Activated CD8-positive, alpha-beta T cell treated with anti-CD3 and anti-CD28 coated beads, Interleukin-2, amount 10 ng/mL, durations not matched to agents 7 days and 5 days (primary cell): ENCODE results near the gene UPK3B. TPM values are rescaled to one million over a fixed set of nuclear protein-coding genes. Genes with fewer than 3 reads are reported as not detected.
A peak's percentile ranks its signal among the peaks of the same experiment; 100 is the strongest.
"Not testable (repeated sequence)": the region's sequence is repeated elsewhere in the genome, so short reads cannot be mapped to it uniquely, and the experiment has no call there.

ENCODE experiments used
- ATAC-seq: fragments of 150-1000 bp; cut with Tn5 transposase; one replicate; pipeline ENCODE4 v1.10.0; 2021; ENCODE audit warnings: moderate library complexity
- CTCF ChIA-PET: fragments of 350-600 bp; sonication (Branson Sonifier 250); formaldehyde crosslinking; loops from one replicate; lab custom pipeline; 2021; ENCODE audit warnings: antibody characterized with exemption; lab: Charles Lee
- POLR2A ChIA-PET: fragments of 350-600 bp; sonication (Branson Sonifier 250); formaldehyde crosslinking; loops from one replicate; lab custom pipeline; 2021; ENCODE audit warnings: antibody characterized with exemption; lab: Charles Lee
- DNase-seq: peaks from one replicate; pipeline ENCODE4 v3.0.0-alpha.2; 2020
- H3K27ac Mint-ChIP-seq: one replicate; pipeline ENCODE4 v1.8.0; 2021; ENCODE audit warnings: mild to moderate bottlenecking, mixed read lengths
- H3K27me3 Mint-ChIP-seq: one replicate; pipeline ENCODE4 v1.8.0; 2021; ENCODE audit warnings: low read depth, mixed read lengths
- H3K36me3 Mint-ChIP-seq: one replicate; pipeline ENCODE4 v1.8.0; 2021; ENCODE audit warnings: low read depth, mixed read lengths
- H3K4me1 Mint-ChIP-seq: one replicate; pipeline ENCODE4 v1.8.0; 2021; ENCODE audit warnings: low read depth, mixed read lengths
- H3K4me3 Mint-ChIP-seq: one replicate; pipeline ENCODE4 v1.8.0; 2021; ENCODE audit warnings: mild to moderate bottlenecking, mixed read lengths
- H3K9me3 Mint-ChIP-seq: one replicate; pipeline ENCODE4 v1.8.0; 2022; ENCODE audit warnings: mixed read lengths; ENCODE audit not compliant: insufficient read depth
- total RNA-seq, 2 experiments: library from RNA; stranded (reverse); gene quantifications; one replicate each; pipeline ENCODE4 v1.2.3, GENCODE V29; 2021

Gene UPK3B
- total RNA-seq, 2 experiments from 2014 or later, result 0.68 to 0.92 TPM

GRCh38 chr7:76479628-76480027, 30.7 kb upstream of the UPK3B start:
- H3K27ac Mint-ChIP-seq, H3K4me3 Mint-ChIP-seq, ATAC-seq, POLR2A ChIA-PET, DNase-seq, H3K9me3 Mint-ChIP-seq, H3K4me1 Mint-ChIP-seq, CTCF ChIA-PET, H3K27me3 Mint-ChIP-seq: not testable (repeated sequence)
- peaks cover 14% of the 10 kb centered on the region for H3K36me3 Mint-ChIP-seq

GRCh38 chr7:76480403-76481253, 29.7 kb upstream of the UPK3B start:
- H3K9me3 Mint-ChIP-seq, H3K27me3 Mint-ChIP-seq, CTCF ChIA-PET, H3K4me3 Mint-ChIP-seq, POLR2A ChIA-PET, DNase-seq, ATAC-seq, H3K4me1 Mint-ChIP-seq, H3K27ac Mint-ChIP-seq: not testable (repeated sequence)
- peaks cover 14% of the 10 kb centered on the region for H3K36me3 Mint-ChIP-seq

GRCh38 chr7:76482660-76483059, 27.7 kb upstream of the UPK3B start:
- ATAC-seq, POLR2A ChIA-PET, DNase-seq, H3K27me3 Mint-ChIP-seq, H3K27ac Mint-ChIP-seq, H3K4me1 Mint-ChIP-seq, H3K9me3 Mint-ChIP-seq, H3K4me3 Mint-ChIP-seq, CTCF ChIA-PET: not testable (repeated sequence)
- H3K36me3 Mint-ChIP-seq, result peaks cover 14% of the 10 kb centered on the region

- POLR2A ChIA-PET, H3K4me3 Mint-ChIP-seq, H3K9me3 Mint-ChIP-seq, ATAC-seq, H3K27me3 Mint-ChIP-seq, H3K4me1 Mint-ChIP-seq, H3K27ac Mint-ChIP-seq, DNase-seq, CTCF ChIA-PET: not testable (repeated sequence)
- H3K36me3 Mint-ChIP-seq, result peaks cover 14% of the 10 kb centered on the region
Measured at GRCh38 chr7:76483081-76483480, 27.3 kb upstream of the UPK3B start.

GRCh38 chr7:76484456-76484855, 25.9 kb upstream of the UPK3B start:
- not testable (repeated sequence) for DNase-seq, H3K27ac Mint-ChIP-seq

GRCh38 chr7:76485822-76486610, 24.3 kb upstream of the UPK3B start:
- H3K4me3 Mint-ChIP-seq, H3K9me3 Mint-ChIP-seq, DNase-seq, H3K4me1 Mint-ChIP-seq, POLR2A ChIA-PET, H3K27me3 Mint-ChIP-seq, CTCF ChIA-PET, H3K27ac Mint-ChIP-seq: not testable (repeated sequence)
- ATAC-seq, result peak; percentile 41
- peaks cover 14% of the 10 kb centered on the region for H3K36me3 Mint-ChIP-seq

More at GRCh38 chr7:76484456-76484855, 25.9 kb upstream of the UPK3B start:
- H3K9me3 Mint-ChIP-seq, H3K4me3 Mint-ChIP-seq, POLR2A ChIA-PET, ATAC-seq, H3K27me3 Mint-ChIP-seq, H3K4me1 Mint-ChIP-seq, CTCF ChIA-PET: not testable (repeated sequence)
- peaks cover 14% of the 10 kb centered on the region for H3K36me3 Mint-ChIP-seq

GRCh38 chr7:76486618-76487017, 23.7 kb upstream of the UPK3B start:
- H3K4me3 Mint-ChIP-seq, result peak overlapping the region; percentile 28
- peak; percentile 73 for DNase-seq

GRCh38 chr7:76487969-76488368, 22.4 kb upstream of the UPK3B start:
- H3K27ac Mint-ChIP-seq, ATAC-seq, POLR2A ChIA-PET, H3K4me1 Mint-ChIP-seq, CTCF ChIA-PET, DNase-seq, H3K27me3 Mint-ChIP-seq, H3K36me3 Mint-ChIP-seq, H3K9me3 Mint-ChIP-seq, H3K4me3 Mint-ChIP-seq: not testable (repeated sequence)

More at GRCh38 chr7:76486618-76487017, 23.7 kb upstream of the UPK3B start:
- CTCF ChIA-PET, H3K27me3 Mint-ChIP-seq, POLR2A ChIA-PET, H3K9me3 Mint-ChIP-seq, H3K4me1 Mint-ChIP-seq: not testable (repeated sequence)
- peak overlapping the region; percentile 90 for H3K27ac Mint-ChIP-seq
- peaks cover 14% of the 10 kb centered on the region for H3K36me3 Mint-ChIP-seq
- ATAC-seq, result peak; percentile 98

- H3K36me3 Mint-ChIP-seq, H3K4me3 Mint-ChIP-seq, H3K4me1 Mint-ChIP-seq, CTCF ChIA-PET, ATAC-seq, POLR2A ChIA-PET, H3K27me3 Mint-ChIP-seq, DNase-seq, H3K27ac Mint-ChIP-seq, H3K9me3 Mint-ChIP-seq: not testable (repeated sequence)
Measured at GRCh38 chr7:76492139-76492538, 18.2 kb upstream of the UPK3B start.

- H3K4me1 Mint-ChIP-seq, H3K27ac Mint-ChIP-seq, H3K4me3 Mint-ChIP-seq: not testable (repeated sequence)
Measured at GRCh38 chr7:76495717-76496116, 14.6 kb upstream of the UPK3B start.

GRCh38 chr7:76497918-76498582, 12.3 kb upstream of the UPK3B start:
- H3K27ac Mint-ChIP-seq, H3K4me1 Mint-ChIP-seq, CTCF ChIA-PET, ATAC-seq, H3K36me3 Mint-ChIP-seq, POLR2A ChIA-PET, H3K9me3 Mint-ChIP-seq, DNase-seq, H3K27me3 Mint-ChIP-seq, H3K4me3 Mint-ChIP-seq: not testable (repeated sequence)

More at GRCh38 chr7:76495717-76496116, 14.6 kb upstream of the UPK3B start:
- POLR2A ChIA-PET, result interaction anchor here (0.6 kb wide), 1 partner anchor 210 kb away, joined by 3 read pairs; no protein-coding TSS in a partner anchor
- CTCF ChIA-PET, H3K9me3 Mint-ChIP-seq, H3K27me3 Mint-ChIP-seq, ATAC-seq, DNase-seq, H3K36me3 Mint-ChIP-seq: not testable (repeated sequence)
